PFSK-1 (cell line): ENCODE measurements around the gene POMT1.

Experiments used
- FOXP2 ChIP-seq: optimal IDR thresholded peaks from 2 replicates; pipeline ENCODE3; 2011; ENCODE audit warnings: borderline replicate concordance, control low read depth, inconsistent platforms; ENCODE audit not compliant: insufficient read depth; ENCODE audit errors: extremely low read length, extremely low read depth
- POLR2AphosphoS5 ChIP-seq: IDR thresholded peaks from 2 replicates; pipeline ENCODE4 v1.6.1; 2012; ENCODE audit warnings: low read depth, mild to moderate bottlenecking, control low read depth, low read length, moderate library complexity
- SIN3A ChIP-seq: IDR thresholded peaks from 2 replicates; pipeline ENCODE4 v1.6.1; 2012; ENCODE audit warnings: mild to moderate bottlenecking, low read length, moderate library complexity, borderline replicate concordance; ENCODE audit not compliant: insufficient read depth
- TAF1 ChIP-seq: IDR thresholded peaks from 2 replicates; pipeline ENCODE4 v1.6.1; 2012; ENCODE audit warnings: low read length, control low read depth, borderline replicate concordance; ENCODE audit not compliant: insufficient read depth
- TF ChIP-seq, protein P1 (sequence below), 2 experiments: IDR thresholded peaks; 2 replicates each; pipeline versions ENCODE4 v1.6.1 to v1.8.0; 2011 to 2012; ENCODE audit warnings: low read depth in 2 of 2, low read length in 2 of 2, control low read depth in 1 of 2, inconsistent platforms in 1 of 2, mild to moderate bottlenecking in 1 of 2, moderate library complexity in 1 of 2; ENCODE audit not compliant: insufficient read depth in 1 of 2

POMT1 gene

DNA sequence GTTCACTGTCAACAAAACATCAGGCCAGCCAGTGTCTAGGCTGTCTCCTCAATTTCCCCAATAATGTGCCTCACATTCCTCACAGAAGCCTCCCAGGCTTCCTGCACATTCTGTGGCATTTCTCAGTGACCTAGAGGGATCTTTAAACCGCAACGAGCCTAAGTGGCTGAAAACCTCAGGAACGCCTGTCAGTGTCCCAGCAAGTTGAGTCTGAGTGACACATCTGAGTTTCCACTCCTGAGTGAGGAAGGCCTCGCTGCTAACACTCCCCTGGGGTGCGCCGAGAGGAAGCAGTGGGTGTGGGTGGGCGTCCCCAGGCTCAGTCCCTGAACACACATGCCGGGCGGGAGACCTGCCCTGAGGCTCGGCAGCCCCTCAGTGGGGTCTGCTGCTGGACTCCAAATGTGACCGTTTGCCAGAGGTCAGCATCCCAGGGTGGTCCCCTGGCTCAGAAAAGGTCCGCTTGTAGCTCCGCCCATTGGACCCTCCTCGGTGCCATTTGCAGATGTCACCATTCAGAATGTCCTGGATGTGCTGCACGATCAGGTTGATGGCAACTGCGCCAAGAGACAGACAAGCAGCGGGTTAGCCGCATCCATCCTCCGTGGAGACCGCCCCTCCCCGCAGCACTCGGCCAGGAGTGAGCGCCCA lies 22.1 kb downstream of the POMT1 start:
- TF ChIP-seq TAF1, result no peak

DNA sequence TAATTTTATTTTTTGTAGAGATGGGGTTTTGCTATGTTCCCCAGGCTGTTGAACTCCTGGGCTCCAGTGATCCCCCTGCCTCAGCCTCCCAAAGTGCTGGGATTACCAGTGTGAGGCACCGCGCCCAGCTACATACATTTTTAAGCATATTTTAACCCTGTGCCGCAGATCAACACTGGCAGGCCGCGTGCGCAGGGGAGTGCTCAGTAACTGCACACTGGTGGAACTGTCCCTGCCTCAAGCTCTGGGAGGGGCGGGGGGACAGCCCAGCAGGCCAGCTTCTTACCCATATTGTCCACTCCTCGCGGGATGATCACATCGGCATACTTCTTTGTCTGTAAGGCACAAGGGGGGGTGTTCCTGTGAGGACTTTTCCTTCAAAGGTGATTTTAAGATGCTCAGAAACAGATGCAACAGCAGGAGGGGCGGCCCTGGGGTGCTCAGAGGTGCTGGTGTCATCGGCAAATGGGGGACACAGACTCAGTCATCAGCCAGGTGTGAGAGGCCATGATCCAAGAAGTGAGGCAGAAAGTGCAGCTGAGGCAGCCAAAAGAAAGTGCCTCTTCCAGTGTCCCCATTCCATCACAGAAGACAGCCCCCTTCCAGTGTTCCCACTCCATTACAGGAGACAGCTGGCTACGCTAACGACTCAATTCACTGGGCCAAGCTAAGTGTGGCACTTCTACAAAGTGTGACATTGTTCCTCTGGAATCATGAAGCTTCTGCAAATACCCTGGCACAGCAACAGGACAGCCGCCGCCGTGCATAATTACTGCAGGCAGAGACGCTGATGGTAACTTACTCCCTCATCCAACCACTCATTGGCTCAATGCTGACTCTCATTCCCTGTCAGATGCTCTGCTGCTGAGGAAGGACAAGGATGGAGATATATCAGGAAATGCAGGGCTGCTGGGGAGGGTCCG lies 23.2 kb downstream of the POMT1 start:
- TF ChIP-seq FOXP2, result no peak
- no peak for TF ChIP-seq TAF1
- TF ChIP-seq, protein P1, sequence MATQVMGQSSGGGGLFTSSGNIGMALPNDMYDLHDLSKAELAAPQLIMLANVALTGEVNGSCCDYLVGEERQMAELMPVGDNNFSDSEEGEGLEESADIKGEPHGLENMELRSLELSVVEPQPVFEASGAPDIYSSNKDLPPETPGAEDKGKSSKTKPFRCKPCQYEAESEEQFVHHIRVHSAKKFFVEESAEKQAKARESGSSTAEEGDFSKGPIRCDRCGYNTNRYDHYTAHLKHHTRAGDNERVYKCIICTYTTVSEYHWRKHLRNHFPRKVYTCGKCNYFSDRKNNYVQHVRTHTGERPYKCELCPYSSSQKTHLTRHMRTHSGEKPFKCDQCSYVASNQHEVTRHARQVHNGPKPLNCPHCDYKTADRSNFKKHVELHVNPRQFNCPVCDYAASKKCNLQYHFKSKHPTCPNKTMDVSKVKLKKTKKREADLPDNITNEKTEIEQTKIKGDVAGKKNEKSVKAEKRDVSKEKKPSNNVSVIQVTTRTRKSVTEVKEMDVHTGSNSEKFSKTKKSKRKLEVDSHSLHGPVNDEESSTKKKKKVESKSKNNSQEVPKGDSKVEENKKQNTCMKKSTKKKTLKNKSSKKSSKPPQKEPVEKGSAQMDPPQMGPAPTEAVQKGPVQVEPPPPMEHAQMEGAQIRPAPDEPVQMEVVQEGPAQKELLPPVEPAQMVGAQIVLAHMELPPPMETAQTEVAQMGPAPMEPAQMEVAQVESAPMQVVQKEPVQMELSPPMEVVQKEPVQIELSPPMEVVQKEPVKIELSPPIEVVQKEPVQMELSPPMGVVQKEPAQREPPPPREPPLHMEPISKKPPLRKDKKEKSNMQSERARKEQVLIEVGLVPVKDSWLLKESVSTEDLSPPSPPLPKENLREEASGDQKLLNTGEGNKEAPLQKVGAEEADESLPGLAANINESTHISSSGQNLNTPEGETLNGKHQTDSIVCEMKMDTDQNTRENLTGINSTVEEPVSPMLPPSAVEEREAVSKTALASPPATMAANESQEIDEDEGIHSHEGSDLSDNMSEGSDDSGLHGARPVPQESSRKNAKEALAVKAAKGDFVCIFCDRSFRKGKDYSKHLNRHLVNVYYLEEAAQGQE (IDR thresholded peaks at IDR 0.05; ENCODE audit: insufficient read depth in 1 of 2, low read depth in 2 of 2, low read length in 2 of 2), result no peak
- no peak for TF ChIP-seq SIN3A
- TF ChIP-seq POLR2AphosphoS5, result no peak

DNA sequence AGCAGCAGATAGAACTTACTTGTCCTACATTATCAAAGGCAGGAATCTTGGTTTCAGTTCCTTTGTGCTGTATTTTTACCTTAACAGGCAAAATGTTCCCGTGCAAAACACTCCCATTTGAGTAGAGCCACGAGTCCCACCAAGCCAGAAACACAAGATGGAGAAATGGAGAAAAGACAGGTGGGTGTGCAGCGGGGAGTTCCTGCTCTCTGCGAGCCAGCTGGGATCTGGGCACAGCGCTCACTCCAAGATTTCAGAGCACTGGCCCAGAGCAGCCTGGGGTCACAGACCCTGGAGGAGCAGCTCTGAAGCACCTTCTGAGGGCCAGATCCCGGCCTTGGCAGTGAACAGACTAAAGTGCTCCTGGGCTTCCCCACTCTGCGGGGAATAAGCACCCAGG lies 25.5 kb downstream of the POMT1 start:
- TF ChIP-seq SIN3A (no peak), TAF1 (no peak), FOXP2 (no peak), POLR2AphosphoS5 (no peak)
- TF ChIP-seq, protein P1 (IDR thresholded peaks at IDR 0.05; ENCODE audit: insufficient read depth in 1 of 2, low read depth in 2 of 2, low read length in 2 of 2), result no peak

DNA sequence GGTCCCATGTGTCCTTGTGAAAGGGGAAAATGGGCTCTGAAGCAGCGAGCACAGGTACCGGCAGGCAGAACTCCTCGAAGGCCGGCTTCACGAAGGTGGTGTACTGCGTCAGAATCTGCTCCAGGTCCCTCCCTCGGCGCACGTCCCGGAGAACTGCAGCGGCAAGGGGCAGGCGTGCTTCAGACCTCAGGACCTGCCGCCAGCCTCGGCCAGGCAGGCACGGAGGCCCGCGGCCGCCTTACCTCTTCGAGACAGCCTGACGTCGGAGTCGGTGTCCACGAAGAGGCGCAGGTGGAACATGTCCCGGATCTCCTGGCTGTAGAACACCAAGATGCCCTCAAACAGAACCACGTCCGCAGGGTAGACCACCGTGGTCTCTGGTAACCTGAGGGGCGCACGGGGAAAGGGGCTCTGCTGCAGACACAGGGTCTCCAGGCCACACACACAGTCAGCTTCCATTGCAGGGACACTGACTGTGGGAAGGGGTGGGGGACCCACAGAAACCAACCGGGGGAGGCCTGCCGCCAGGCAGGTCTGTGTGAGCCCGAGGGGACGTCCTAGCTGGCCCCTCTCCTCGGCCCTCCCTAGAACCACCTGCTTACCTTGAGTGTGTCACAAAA lies 26.3 kb downstream of the POMT1 start:
- TF ChIP-seq POLR2AphosphoS5 (no peak), SIN3A (no peak), FOXP2 (no peak), TAF1 (no peak)
- TF ChIP-seq, protein P1 (IDR thresholded peaks at IDR 0.05; ENCODE audit: insufficient read depth in 1 of 2, low read depth in 2 of 2, low read length in 2 of 2), result no peak

DNA sequence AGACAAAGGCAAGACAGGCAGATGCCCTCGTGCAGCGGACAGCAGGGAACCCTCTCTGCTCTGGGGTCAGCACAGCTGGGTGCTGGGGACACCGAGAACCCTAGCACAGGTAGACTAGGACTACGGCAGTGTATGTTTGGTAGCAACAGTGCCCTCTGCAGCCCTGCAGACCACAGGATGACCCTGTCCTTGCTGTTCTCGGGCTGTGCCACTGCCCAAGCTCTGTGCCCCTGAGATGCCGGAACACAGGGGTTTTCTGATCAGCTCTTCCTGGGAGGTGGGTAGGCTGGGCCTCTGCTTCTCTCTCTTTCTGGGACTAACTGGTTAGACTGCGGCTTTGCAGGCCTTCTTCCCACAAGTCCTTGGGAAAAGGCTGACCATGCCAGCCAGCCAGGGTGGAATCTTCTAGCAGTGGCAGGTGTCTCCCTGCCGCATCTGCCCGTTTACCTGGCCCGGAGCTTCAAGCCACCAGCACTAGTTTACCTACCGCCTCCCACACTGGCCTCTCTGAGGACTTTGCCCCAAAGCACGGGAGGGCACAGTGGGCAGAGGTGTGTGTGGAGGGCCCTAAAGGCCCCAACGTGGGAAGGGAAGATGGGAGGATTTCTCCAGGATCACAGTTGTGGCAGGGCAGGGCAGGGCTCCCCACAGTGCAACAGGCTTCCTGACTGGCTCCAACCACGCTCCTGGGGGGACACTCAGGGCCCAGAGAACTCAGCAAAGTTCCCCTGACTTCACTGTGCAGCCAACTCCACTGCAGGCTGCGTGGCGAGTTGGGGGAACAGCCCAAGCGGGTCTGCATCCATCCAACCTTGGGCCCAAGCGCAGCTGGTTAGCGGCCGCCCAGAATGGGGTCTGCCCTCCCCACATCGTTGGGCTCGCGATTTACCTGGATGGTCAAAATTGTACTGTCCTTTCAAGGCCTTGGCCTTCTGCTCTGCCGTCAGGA lies 27.2 kb downstream of the POMT1 start:
- TF ChIP-seq, protein P1 (IDR thresholded peaks at IDR 0.05; ENCODE audit: insufficient read depth in 1 of 2, low read depth in 2 of 2, low read length in 2 of 2), result no peak
- TF ChIP-seq POLR2AphosphoS5, result no peak
- TF ChIP-seq TAF1, result no peak
- TF ChIP-seq FOXP2, result no peak
- TF ChIP-seq SIN3A, result no peak
